ENCODE data around the gene CD300A.

CD300A gene

DNA sequence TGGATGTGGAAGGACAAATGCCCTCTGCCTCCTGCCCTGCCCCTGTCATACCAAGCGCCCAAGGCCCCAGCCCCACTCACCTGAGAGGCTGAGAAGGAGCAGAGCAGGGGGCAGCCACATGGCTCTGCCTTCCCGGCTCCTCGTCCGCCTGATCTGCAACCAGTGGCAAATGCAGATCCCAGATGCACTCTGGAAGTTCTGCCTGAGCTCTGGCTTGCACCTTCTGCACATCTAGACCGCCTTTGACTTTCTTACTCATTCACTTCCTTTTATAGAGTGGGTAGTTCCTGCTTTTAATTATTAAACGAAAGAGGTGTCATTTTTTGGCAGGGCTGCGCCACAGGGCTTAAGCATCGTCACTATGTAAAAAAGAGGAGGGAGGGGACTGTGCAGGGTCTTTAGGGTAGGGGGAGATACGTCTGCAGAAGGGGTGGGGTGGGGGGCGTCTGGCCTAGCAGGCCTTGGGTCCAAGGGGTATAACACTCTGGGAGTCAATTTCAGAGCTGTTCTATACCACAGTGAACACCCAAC lies 64.9 kb downstream of the CD300A start, which contains the start of gene CD300LB:
Gene CD300LB (minus strand): TSS at position 245 of the 531 bp plus-strand sequence. CDS start 125 bp downstream, at position 120.
- no peak for TF ChIP-seq GATA1 (IDR thresholded peaks at IDR 0.05; ENCODE audit: low read depth, low read length)
- TF ChIP-seq POLR2A (IDR thresholded peaks at IDR 0.05; ENCODE audit: low read length), result no peak
- no peak for DNase-seq

DNA sequence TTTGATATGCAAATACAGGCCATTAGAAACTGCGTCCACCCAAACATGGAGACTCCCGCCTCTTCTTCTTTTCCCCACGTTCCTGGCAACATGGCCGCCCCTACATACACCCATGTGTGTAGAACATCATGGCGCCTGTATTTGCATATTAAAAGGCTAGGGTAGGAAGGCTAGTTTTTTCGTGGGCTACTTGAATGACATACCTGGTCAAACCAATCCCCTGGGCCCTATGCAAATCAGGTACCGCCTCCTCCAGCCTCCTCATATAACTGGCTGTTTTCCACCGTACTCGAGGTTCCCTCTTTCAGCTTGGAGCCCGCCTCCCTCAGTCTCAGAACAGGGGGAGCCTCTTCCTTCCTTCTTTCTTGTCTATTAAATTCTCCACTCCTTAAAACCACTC lies 65.7 kb downstream of the CD300A start:
- TF ChIP-seq POLR2A (IDR thresholded peaks at IDR 0.05; ENCODE audit: low read length), result no peak
- TF ChIP-seq GATA1 (IDR thresholded peaks at IDR 0.05; ENCODE audit: low read depth, low read length), result no peak
- DNase-seq, result no peak

Data from erythroblast (primary cell).